Astrocyte of the cerebellum (primary cell): ENCODE measurements around the gene MYCN.

Experiments
- DNase-seq: peaks from one replicate; pipeline ENCODE4 v3.0.0-alpha.2; 2011; ENCODE audit warnings: low read depth
- H3K4me3 ChIP-seq: 2 replicates; pipeline ENCODE4 v1.5.1; 2011; ENCODE audit warnings: mild to moderate bottlenecking, low read depth, low read length, moderate library complexity
- in situ Hi-C: cut with HindIII; loops from 2 replicates; pipeline ENCODE4 v1.10.0; 2017; ENCODE audit warnings: low sequenced_read_pairs
- TF ChIP-seq, protein P1 (sequence below): IDR thresholded peaks from 2 replicates; pipeline ENCODE4 v1.5.1; 2012; ENCODE audit warnings: low read length, low read depth, moderate library complexity, mild to moderate bottlenecking; ENCODE audit errors: missing control alignments

Gene MYCN

DNA sequence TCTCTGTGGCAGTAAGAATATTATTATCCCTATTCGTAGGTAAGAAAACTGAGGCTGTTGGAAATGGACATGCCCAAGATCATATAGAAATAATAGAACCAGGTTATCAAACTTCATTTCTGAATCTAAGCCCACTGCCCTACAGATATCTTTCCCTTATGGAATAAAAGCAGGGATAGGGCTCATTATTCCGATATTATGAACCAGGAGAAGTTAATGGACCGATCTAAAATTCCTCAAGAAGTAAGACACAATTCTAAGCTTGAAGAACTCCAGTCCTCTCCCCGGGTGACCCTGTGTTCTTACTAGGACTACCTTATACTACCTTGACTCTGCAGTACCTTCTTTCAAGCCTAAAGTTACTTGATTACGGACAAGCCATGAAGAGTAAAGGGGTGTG lies 8.4 kb upstream of the MYCN start:
- H3K4me3 ChIP-seq = no peak overlapping the region
- TF ChIP-seq, protein P1, sequence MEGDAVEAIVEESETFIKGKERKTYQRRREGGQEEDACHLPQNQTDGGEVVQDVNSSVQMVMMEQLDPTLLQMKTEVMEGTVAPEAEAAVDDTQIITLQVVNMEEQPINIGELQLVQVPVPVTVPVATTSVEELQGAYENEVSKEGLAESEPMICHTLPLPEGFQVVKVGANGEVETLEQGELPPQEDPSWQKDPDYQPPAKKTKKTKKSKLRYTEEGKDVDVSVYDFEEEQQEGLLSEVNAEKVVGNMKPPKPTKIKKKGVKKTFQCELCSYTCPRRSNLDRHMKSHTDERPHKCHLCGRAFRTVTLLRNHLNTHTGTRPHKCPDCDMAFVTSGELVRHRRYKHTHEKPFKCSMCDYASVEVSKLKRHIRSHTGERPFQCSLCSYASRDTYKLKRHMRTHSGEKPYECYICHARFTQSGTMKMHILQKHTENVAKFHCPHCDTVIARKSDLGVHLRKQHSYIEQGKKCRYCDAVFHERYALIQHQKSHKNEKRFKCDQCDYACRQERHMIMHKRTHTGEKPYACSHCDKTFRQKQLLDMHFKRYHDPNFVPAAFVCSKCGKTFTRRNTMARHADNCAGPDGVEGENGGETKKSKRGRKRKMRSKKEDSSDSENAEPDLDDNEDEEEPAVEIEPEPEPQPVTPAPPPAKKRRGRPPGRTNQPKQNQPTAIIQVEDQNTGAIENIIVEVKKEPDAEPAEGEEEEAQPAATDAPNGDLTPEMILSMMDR = no peak
- in situ Hi-C loops = no loop called here
- no peak for DNase-seq

DNA sequence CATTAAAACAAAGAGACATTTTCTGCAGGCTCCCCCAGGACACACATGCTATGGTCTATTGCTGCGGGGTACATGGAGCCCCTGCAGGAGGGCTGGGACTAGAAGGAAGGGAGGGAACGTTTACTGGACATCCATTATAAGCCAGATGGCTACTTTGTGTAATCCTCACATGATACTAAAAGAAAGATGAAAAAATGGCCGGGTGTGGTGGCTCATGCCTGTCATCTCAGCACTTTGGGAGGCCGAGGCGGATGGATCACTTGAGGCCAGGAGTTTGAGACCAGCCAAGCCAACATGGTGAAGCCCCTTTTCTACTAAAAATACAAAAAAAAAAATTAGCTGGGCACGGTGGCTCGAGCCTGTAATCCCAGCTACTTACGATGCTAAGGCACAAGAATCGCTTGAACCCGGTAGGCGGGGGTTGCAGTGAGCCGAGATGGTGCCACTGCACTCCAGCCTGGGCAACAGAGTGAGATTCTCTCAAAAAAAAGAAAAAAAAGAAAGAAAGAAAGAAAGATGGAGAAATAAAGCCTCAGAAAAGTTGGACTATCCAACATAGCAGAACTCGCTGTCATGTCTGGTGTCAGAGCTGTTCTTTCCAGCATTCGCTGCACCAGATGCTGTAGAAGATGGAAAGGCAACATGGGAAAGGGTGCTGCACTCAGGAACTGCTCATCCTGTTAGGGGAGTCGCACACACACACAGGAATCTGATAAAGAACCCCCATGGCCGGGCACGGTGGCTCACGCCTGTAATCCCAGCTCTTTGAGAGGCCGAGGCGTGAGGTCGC lies 7.8 kb upstream of the MYCN start:
- TF ChIP-seq, protein P1 = no peak
- DNase-seq = no peak
- no peak overlapping the region for H3K4me3 ChIP-seq
- in situ Hi-C loops = no loop called here

DNA sequence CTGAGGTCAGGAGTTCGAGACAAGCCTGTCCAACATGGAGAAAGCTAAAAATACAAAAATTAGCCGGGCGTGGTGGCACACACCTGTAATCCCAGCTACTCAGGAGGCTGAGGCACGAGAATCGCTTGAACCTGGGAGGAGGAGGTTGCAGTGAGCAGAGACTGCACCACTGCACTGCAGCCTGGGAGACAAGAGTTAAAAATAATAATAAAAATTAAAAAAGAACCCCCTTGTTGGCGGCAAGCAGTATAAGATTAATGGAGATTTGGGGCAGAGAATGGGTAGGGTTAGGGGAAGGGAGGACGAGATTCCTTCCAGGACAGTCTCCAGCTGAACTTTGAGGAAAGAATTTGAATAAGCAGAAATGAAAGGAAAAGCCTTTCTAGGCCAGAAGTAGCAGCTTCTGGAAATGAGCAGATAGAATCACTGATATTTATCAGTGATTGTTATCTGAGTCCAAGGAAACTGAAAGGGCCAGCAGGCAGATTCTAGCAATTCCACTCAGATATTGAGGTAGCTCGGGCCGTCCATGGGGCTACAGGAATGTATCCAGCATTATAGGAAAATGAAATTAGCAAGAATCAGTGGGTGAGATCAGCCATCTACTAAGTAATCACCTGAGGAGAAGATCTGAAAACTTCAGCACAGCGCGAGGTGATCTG lies 7.0 kb upstream of the MYCN start:
- H3K4me3 ChIP-seq = no peak overlapping the region
- in situ Hi-C loops = no loop called here
- TF ChIP-seq, protein P1 = no peak
- DNase-seq = no peak

DNA sequence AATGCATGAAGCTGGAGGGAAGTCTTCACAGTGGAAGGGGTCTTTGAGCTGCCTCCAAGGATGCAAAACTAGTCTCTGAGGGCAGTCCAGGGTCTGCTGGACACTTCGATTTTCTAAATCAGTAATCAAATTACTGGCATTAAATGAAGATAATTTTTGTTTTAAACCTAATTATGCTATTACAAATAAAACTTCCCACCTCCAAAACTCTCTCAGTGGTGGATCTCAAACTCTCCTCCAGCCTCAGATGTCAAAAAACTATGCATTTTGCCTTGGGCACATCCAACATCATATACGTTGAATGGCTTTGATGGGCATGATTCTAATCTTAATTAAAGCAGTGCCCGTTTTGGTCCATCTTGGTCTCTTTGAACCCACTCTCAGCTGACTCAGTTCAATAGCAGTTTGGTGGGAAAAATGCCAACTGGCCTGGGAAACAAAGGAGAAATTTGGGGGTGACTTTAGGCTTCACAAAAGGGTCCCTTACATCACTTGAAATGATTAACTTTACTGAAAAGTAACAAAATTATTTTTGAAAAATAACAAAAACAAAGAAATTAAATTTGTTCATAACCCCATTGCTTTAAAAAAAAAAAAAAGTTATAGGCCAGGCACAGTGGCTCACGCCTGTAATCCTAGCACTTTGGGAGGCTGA lies 5.9 kb upstream of the MYCN start:
- no peak for DNase-seq
- TF ChIP-seq, protein P1 = no peak
- in situ Hi-C loops = no loop called here
- H3K4me3 ChIP-seq = no peak overlapping the region

DNA sequence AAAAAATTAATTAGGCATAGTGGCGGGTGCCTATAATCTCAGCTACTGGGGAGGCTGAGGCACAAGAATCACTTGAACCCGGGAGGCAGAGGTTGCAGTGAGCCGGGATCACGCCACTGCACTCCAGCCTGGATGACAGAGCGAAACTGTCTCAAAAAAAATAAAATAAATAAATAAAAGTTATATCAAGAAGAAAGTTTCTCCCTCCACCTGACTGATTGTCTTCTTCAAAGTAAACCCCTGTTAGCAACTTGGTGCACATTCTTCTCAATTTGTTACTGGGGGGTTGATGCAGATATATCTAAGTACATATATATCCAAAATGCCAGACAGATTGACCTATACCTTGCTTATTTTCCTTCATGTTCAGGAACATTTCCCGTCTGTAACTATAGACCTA lies 5.2 kb upstream of the MYCN start:
- in situ Hi-C loops = no loop called here
- TF ChIP-seq, protein P1 = no peak

DNA sequence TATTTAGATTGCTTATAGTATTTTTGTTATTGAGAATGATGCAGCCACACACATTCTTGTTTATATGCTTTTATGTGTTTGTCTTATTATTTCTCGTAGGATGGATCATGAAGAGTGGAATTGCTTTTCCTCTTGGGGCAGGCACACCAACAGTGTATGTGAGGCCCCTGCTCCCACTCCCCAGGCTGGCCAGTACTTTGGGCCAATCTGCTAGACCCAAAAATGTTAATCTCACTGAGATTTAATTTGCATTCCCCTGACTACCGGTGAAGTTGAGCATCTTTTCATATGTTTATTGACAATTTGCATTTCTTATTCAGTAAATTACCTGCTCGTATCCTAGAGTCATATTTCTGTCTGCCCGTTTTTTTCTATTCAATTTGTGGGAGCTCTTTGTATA lies 4.7 kb upstream of the MYCN start:
- DNase-seq = no peak
- in situ Hi-C loops = no loop called here
- H3K4me3 ChIP-seq = no peak overlapping the region
- TF ChIP-seq, protein P1 = no peak

More for the DNA sequence above, 5.2 kb upstream of the MYCN start:
- H3K4me3 ChIP-seq = no peak overlapping the region
- no peak for DNase-seq
